Glomerular endothelial cell (primary cell): Measurements from ENCODE around the gene CHAC1. TPM values are rescaled to one million over a fixed set of nuclear protein-coding genes. Genes with fewer than 3 reads are reported as not detected.

Source experiments
- DNase-seq: peaks from one replicate; pipeline ENCODE4 v3.0.0-alpha.2; 2011; ENCODE audit warnings: low read depth, low spot score; ENCODE audit errors: extremely low read depth
- total RNA-seq: library from RNA; depleted of rRNA; stranded (reverse); fragments of >200 nt; gene quantifications from 2 replicates; pipeline ENCODE4 v1.2.3, GENCODE V29; 2015

The CHAC1 gene
- 10.3 and 12.7 TPM in 2 replicates for total RNA-seq

GRCh38 chr15:40952901-40953712 lies at the start of gene CHAC1:
Gene CHAC1, plus strand, starts transcription at chr15:40953471. Its CDS starts 113 bp downstream, at chr15:40953584.
- no peak for DNase-seq

GRCh38 chr15:40904552-40905201 lies 48.6 kb upstream of the CHAC1 start:
- DNase-seq, result no peak

GRCh38 chr15:40906091-40906990 lies 46.9 kb upstream of the CHAC1 start:
- peak; percentile 93 for DNase-seq

- DNase-seq, result no peak
Measured at GRCh38 chr15:40906991-40907802, 46.1 kb upstream of the CHAC1 start.

DNA sequence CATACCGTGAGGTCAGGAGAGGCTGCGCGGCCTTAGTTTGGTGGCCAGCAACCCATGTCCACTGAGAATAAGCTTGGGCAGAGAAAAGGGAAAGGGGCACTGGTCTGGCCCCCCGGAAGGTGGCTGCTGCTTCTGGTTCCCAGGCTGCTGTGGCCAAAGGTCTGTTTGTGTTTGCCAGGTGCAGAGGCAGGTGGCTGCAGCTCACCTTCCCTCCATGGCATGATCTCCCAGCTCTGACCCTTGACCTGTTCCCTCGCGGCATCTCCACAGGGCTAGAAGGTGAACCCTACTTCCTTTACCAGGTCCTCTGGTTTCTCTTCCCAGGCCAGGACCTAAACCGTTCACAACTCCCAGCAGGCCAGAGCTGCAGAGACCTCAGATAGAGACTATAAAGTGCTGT lies 45.2 kb upstream of the CHAC1 start:
- DNase-seq, result no peak

DNA sequence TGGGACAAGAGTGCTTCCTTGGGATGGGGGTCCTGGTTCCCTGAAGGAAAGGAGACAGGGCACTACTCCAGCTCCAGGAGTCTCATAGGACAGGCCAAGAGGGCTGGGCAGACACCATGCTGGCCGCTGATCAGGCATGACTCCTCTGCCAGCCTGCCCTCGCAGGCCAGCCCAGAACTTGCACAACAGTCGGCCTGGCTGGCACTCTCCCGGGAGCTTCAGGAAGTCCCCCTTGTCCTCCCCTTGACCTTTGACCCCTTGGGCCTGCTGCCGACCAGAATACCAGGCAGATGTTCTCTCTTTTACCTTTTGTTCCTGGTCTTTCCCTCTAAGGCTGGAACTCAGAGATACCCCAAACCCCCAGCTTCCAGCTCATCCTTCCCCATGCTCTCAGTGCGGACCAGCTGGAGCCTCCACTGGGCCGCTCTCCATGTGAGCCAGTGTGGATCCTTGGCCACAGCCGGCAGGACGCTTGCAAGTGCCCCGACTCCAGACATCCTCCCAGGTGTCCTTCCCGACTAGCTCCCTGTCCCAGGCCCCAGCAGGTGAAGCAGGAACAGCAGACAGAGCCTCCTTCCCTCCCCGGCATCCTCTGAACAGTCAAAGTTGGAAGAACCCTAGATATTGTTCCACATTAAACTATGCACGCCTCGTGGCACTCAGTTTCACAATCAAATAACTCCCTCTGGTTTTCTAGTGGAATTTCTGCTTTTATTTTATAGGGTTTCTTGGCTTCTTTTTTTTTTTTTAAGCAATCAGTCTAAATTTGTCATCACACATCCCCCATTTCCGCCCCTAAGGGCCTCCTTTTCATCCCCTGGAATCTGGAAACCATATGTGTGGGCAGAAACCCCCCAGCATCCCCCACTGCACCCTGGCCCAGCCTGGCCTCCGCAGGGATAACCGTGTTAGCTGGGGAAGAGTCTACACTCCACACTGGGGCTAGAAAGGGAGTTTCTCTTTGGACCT lies 43.3 kb upstream of the CHAC1 start:
- DNase-seq, result no peak

DNA sequence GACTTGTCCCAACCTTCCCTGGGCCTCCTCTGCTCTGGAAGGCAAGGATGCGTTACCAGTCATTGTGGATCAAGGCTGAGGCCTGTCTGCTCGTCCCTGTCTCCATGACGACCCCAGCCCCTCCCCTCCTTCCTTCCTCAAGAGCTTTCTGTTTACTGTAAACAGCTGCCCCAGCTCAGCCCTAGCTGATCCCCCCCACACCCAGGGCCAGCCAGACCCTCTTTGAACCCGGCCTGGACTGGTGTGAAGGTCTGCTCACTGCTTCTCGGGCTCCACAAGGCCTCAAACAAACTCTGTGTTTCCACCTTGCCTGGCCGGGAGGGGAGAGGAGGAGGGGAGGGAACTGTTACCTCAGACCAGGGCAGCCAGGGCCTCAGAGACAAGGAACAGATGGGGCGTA lies 42.1 kb upstream of the CHAC1 start:
- DNase-seq, result no peak

DNA sequence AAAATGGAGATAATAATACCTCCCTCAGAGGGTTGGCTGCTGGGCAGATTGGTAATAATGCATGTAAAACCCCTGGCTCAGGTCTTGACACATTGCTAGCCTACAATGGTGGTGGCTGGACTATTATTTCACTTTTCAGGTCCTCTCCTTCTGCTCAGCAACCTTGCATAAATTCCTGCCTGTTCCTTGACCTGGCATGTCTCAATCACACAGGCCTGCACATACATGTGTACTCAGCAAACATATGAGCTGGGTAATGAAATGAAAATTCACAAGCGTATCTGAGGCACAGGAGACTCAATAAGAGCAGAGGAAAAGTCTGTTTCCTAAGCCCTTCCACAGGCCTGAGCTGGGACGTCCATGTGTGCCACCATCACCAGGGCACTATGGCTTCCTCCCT lies 41.6 kb upstream of the CHAC1 start:
- no peak for DNase-seq

GRCh38 chr15:40912478-40912877 lies 40.8 kb upstream of the CHAC1 start:
- DNase-seq, result no peak

- DNase-seq, result no peak
Measured at GRCh38 chr15:40914013-40914412, 39.3 kb upstream of the CHAC1 start.

GRCh38 chr15:40914486-40914885 lies 38.8 kb upstream of the CHAC1 start:
- DNase-seq, result no peak

DNA sequence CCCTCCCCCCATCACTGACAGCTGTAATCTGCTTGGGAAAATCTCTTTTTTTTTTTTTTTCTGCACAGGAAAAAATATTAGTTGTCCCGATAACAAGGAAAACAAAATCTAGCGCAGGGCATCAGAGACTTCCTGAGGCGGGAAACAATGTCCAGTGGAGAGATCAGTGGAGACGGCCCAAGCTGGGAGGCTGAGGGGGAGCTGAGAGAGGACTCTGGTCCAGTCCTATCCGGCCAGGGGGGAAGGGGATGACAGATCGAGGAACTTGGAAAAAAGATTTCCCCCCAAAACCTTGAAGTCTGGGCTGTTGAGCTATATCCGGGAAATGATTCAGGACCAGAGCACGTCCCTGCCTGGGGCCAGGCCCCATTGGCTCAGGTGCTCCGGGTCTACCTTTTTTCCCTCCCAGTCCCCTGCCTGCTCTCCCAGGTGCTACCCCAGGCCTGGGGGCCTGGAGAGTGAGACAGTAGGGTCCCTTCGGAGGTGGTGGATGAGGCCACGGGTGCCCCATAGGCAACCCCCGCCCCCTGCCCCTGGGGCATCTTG lies 38.1 kb upstream of the CHAC1 start:
- no peak for DNase-seq

DNA sequence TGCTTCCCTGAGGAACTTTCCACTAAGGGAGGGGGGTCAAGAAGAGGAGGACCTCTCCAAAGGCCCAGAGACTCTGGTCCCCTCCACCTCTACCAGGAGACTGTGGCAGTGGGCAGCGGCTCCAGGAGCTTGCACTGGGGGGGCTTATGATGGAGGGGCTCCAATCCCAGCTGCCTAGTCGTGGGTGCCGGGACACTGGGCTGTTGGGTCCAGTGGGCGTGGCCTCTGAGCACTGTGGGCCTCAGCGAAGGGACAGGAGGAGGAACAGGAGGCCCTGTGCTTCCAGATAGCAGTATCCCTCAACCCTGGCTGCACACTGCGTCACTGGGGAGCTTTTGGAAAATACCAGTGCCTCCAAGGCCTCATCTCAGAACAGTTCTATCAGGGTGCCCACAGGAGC lies 37.6 kb upstream of the CHAC1 start:
- DNase-seq, result no peak

DNA sequence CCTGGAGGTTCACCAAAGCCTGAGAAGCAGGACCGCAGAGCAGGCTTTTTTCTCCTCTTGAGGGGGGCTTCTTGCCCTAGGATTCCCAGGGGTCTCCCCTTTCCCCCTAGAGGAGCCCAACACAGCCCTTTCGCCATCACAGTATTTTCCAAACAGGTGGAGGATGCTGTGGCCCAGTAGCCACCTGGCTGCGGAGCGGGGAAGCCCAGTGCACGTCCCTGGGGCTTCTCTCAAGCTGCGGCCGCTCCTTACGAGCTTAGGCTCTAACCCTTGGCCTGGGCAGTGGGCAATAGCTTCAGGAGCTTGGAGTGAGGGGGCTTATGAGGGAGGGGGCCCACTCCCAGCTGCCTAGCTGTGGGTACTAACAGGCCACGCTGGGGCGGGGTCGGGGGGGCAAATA lies 35.7 kb upstream of the CHAC1 start:
- DNase-seq, result no peak

GRCh38 chr15:40918146-40918798 lies 35.0 kb upstream of the CHAC1 start:
- no peak for DNase-seq

- no peak for DNase-seq
Measured at GRCh38 chr15:40918799-40919392, 34.4 kb upstream of the CHAC1 start.

DNA sequence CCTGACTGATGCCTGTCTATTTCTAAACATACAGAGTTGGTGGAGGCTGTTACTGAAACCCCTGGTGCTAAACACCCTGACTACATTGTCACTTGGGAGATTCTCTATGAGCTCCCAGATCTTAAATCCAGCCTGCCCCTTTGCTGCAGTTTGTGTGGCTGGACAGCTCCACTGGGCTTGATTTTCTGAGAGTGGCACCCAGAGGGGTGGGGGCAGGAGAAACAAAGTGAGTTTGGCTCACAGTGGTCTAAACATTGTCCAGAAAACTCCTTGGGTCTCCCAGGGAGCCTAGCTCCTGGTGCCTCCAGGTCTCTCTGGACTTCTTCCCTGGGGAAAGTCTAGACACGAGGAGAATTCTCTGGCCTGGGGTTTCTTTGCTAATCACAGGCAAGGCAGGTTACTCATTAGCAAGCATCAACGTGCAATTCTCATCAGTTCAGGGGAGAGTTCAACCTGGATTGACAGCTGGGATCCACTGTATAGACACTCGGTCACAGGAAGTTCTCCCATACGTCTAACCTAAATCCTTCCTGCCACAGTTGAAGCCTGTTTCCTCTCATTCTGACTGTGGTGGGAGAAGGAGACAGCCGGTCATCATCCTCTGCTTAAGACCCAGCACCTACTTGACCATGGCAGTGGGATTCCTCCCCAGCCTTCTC lies 31.2 kb upstream of the CHAC1 start:
- DNase-seq, result no peak

DNA sequence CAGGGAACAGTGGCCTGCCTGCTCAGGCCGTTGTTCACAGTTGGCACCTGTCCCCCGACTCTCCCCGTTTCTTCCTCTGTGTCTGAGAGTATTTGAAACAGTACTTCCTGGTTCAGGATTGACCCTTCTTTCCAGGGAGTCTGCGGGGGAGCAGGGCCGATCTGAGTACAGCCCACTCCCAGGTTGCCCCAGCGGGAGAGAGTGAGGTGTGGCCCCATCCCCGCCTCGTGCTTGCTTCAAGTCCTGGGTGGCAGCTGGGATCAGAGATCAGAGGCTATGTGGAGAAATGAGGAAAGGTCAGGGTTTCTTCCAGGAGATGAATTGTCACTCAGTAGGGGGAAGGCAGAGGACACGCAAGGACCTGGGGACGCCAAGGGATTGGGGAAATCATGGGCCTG lies 30.7 kb upstream of the CHAC1 start:
- no peak for DNase-seq
